ENCODE data around the gene TACR1. TPM values are rescaled to one million over a fixed set of nuclear protein-coding genes. Genes with fewer than 3 reads are reported as not detected.

TACR1 gene
- total and polyA plus RNA-seq, 4 experiments from 2014 or later = 0.11 TPM; not detected in 3

DNA sequence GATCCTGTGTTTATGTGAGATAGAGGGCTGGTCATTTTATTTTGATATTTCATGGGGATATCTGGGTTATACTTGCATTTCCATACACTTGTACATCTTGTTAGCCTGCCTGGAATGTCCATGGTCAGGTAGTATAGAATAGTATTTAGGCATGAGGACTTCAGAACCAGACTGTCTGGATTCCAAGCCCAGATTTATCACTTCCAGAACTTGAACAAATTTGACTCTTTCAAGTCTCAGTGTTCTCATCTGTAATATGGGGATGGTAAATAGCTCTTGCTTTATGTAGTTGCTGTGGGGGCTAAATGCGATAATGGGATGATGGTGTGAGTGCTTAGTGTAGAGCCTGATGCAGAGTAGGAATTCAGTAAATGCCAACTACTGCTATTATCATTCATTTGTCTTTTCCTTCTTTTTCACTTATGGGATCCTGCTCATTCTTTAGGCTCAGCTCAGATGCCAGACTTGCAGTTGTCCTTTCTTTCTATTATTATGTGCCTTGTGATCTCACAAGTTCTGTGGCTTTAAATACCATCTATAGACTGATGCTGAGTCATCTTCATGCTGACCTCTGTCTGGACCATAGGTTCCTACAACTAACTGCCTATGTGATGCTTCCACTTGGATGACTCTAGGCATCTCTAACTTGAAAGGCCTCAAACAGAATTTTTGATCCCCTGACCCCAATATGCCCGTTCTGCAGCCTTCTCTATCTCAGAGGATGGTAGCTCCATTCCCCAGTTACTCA is 173.5 kb downstream of the TACR1 start:
- ChIA-PET POLR2A (ENCODE audit: partially characterized antibody) (no interaction called here), CTCF (ENCODE audit: partially characterized antibody) (no interaction called here)
- no peaks in the 10 kb centered on the region for H3K9me3 ChIP-seq (ENCODE audit: control insufficient read depth in 1 of 2, low read length in 2 of 2)
- Mint-ChIP-seq H3K27me3 (no peaks in the 10 kb centered on the region), H3K9me3 (no peaks in the 10 kb centered on the region), H3K4me3 (no peak overlapping the region), H3K4me1 (no peaks in the 10 kb centered on the region), H3K27ac (no peak overlapping the region), H3K36me3 (peaks cover 0 to 3% of the 10 kb centered on the region in 2 donors)
- H3K36me3 ChIP-seq (ENCODE audit: insufficient read depth, low read length) = no peaks in the 10 kb centered on the region
- no peaks in the 10 kb centered on the region for H3K4me1 ChIP-seq (ENCODE audit: insufficient read depth, low read length)
- H3K4me3 ChIP-seq (ENCODE audit: low read length in 2 of 2) = no peak overlapping the region
- H3K27me3 ChIP-seq (ENCODE audit: insufficient read depth, low read length) = no peaks in the 10 kb centered on the region
- intact Hi-C loops (cut with micrococcal nuclease) = no loop called here
- DNase-seq = no peak
- H3K27ac ChIP-seq (ENCODE audit: low read depth, low read length) = no peak overlapping the region

DNA sequence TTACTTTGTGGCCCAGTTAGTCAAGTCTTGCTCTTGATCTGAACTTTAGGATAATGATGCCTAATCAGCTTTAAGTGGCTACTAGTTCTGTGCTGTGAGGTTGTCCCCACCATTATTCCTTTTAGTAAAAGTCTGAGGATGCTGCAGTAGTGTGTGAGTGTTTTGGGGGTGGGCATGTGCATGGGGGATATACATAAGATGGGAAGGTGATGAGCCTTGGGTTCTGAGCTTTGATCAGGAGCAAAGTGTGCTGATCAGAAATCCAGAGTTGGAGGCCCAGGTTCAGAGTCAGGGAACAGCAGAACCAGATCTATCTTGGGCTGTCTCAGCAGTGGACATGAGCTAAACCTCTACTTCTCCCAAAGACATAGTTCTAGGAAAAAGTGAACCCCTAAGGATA is 174.1 kb downstream of the TACR1 start:
- Mint-ChIP-seq H3K36me3 (peaks cover 0 to 3% of the 10 kb centered on the region in 2 donors), H3K4me3 (no peak overlapping the region), H3K4me1 (no peaks in the 10 kb centered on the region), H3K9me3 (no peaks in the 10 kb centered on the region), H3K27ac (no peak overlapping the region), H3K27me3 (no peaks in the 10 kb centered on the region)
- H3K27me3 ChIP-seq (ENCODE audit: insufficient read depth, low read length) = no peaks in the 10 kb centered on the region
- H3K4me3 ChIP-seq (ENCODE audit: low read length in 2 of 2) = no peak overlapping the region
- POLR2A ChIA-PET (ENCODE audit: partially characterized antibody) = no interaction called here
- intact Hi-C loops (cut with micrococcal nuclease) = no loop called here
- H3K9me3 ChIP-seq (ENCODE audit: control insufficient read depth in 1 of 2, low read length in 2 of 2) = no peaks in the 10 kb centered on the region
- no peak overlapping the region for H3K27ac ChIP-seq (ENCODE audit: low read depth, low read length)
- DNase-seq = no peak
- CTCF ChIA-PET (ENCODE audit: partially characterized antibody) = no interaction called here
- no peaks in the 10 kb centered on the region for H3K36me3 ChIP-seq (ENCODE audit: insufficient read depth, low read length)
- H3K4me1 ChIP-seq (ENCODE audit: insufficient read depth, low read length) = no peaks in the 10 kb centered on the region

DNA sequence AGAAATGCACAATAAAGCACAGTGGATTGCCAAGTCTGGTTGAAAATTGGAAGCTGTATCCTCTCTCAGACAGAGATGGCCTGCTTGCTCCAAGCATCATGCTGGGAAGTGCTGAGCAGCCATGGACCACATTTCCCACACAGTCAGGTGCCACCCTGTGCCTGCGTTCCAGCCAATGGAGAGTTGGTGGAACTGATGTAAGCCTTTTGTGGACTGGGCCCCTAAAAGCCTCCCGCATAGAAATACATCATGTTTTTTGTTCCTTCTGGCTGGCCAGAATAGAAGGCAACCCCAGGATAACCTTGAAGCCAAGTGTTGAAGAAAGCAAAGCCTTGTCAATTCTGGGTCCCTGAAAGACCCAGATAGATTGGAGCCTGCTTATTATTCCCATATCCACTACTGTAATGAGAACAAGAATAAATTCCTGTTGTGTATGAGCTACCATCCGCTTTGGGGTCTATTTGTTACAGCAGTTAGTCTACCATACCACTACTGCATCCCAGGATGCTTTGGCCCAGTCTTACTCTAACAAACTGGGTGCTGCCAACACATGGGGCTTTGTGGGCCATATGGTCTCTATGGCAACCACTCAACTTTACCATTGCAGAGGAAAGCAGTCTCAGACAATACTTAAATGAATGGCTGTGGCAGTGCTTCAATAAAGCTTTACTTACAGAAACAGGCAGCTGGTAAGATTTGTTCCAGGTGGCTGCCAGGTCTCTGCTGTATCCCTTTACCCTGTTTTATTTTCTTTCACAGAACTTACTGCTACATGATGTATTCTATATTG is 175.5 kb downstream of the TACR1 start:
- no peaks in the 10 kb centered on the region for H3K9me3 ChIP-seq (ENCODE audit: control insufficient read depth in 1 of 2, low read length in 2 of 2)
- H3K4me1 ChIP-seq (ENCODE audit: insufficient read depth, low read length) = no peaks in the 10 kb centered on the region
- intact Hi-C loops (cut with micrococcal nuclease) = no loop called here
- Mint-ChIP-seq H3K36me3 (peaks cover 0 to 3% of the 10 kb centered on the region in 2 donors), H3K4me1 (no peaks in the 10 kb centered on the region), H3K4me3 (no peak overlapping the region), H3K9me3 (no peaks in the 10 kb centered on the region), H3K27me3 (no peaks in the 10 kb centered on the region), H3K27ac (no peak overlapping the region)
- DNase-seq = no peak
- ChIA-PET CTCF (ENCODE audit: partially characterized antibody) (interaction anchor here (1.5 kb wide), 1 partner anchor 15 kb away, joined by 3 read pairs; no protein-coding TSS in a partner anchor), POLR2A (ENCODE audit: partially characterized antibody) (no interaction called here)
- H3K4me3 ChIP-seq (ENCODE audit: low read length in 2 of 2) = no peak overlapping the region
- no peaks in the 10 kb centered on the region for H3K36me3 ChIP-seq (ENCODE audit: insufficient read depth, low read length)
- H3K27me3 ChIP-seq (ENCODE audit: insufficient read depth, low read length) = no peaks in the 10 kb centered on the region
- no peak overlapping the region for H3K27ac ChIP-seq (ENCODE audit: low read depth, low read length)

DNA sequence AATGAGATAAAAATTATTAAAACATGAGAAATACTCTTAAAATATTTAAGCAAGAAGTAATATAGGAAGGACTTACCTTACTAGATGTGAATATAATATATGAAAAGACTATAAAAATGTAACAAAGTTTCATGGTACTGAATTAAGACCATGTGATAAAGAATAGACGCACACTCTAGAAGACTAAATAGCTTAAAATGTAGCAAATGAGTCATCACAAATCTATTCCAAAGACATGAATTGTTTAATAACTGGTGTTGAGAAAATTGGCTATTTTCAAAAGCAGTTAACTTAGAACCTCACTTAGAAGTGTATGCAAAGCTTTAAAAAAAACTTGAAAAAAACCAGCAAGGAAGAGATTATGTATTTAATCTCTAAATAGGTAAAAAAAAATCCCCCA is 176.8 kb downstream of the TACR1 start:
- Histone ChIP-seq H3K4me1 (ENCODE audit: insufficient read depth, low read length) (no peaks in the 10 kb centered on the region), H3K9me3 (ENCODE audit: control insufficient read depth in 1 of 2, low read length in 2 of 2) (no peaks in the 10 kb centered on the region), H3K27me3 (ENCODE audit: insufficient read depth, low read length) (no peaks in the 10 kb centered on the region), H3K27ac (ENCODE audit: low read depth, low read length) (no peak overlapping the region), H3K4me3 (ENCODE audit: low read length in 2 of 2) (no peak overlapping the region), H3K36me3 (ENCODE audit: insufficient read depth, low read length) (no peaks in the 10 kb centered on the region)
- no peaks in the 10 kb centered on the region for H3K27me3 Mint-ChIP-seq
- H3K9me3 Mint-ChIP-seq = no peaks in the 10 kb centered on the region
- intact Hi-C loops (cut with micrococcal nuclease) = no loop called here
- no peaks in the 10 kb centered on the region for H3K36me3 Mint-ChIP-seq
- H3K4me3 Mint-ChIP-seq = no peak overlapping the region
- ChIA-PET POLR2A (ENCODE audit: partially characterized antibody) (no interaction called here), CTCF (ENCODE audit: partially characterized antibody) (no interaction called here)
- DNase-seq = no peak
- H3K27ac Mint-ChIP-seq = no peak overlapping the region
- no peaks in the 10 kb centered on the region for H3K4me1 Mint-ChIP-seq

DNA sequence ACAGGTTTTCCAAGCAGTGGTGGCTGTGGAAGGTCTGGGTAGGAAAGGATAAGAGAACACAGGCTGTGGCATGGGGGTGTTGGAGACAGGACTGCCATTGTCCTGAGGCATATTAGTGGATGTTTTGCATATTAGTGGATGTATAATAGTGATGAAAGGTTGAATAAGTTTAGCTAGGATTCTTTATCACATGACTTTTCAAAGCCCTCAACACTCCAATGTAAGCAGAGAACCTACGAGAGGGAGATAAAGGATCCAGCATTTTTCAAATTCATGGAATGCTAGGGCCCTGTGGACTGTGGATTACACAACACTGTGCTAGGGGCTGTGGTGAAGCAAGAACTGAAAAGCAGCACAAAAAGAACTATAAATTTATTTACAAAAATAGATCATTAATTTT is 177.6 kb downstream of the TACR1 start:
- Histone ChIP-seq H3K27me3 (ENCODE audit: insufficient read depth, low read length) (no peaks in the 10 kb centered on the region), H3K9me3 (ENCODE audit: control insufficient read depth in 1 of 2, low read length in 2 of 2) (no peaks in the 10 kb centered on the region), H3K27ac (ENCODE audit: low read depth, low read length) (no peak overlapping the region), H3K36me3 (ENCODE audit: insufficient read depth, low read length) (no peaks in the 10 kb centered on the region), H3K4me1 (ENCODE audit: insufficient read depth, low read length) (no peaks in the 10 kb centered on the region), H3K4me3 (ENCODE audit: low read length in 2 of 2) (no peak overlapping the region)
- no peaks in the 10 kb centered on the region for H3K4me1 Mint-ChIP-seq
- H3K4me3 Mint-ChIP-seq = no peak overlapping the region
- H3K36me3 Mint-ChIP-seq = no peaks in the 10 kb centered on the region
- intact Hi-C loops (cut with micrococcal nuclease) = no loop called here
- CTCF ChIA-PET (ENCODE audit: partially characterized antibody) = no interaction called here
- H3K27me3 Mint-ChIP-seq = no peaks in the 10 kb centered on the region
- POLR2A ChIA-PET (ENCODE audit: partially characterized antibody) = no interaction called here
- no peaks in the 10 kb centered on the region for H3K9me3 Mint-ChIP-seq
- no peak overlapping the region for H3K27ac Mint-ChIP-seq
- DNase-seq = no peak

DNA sequence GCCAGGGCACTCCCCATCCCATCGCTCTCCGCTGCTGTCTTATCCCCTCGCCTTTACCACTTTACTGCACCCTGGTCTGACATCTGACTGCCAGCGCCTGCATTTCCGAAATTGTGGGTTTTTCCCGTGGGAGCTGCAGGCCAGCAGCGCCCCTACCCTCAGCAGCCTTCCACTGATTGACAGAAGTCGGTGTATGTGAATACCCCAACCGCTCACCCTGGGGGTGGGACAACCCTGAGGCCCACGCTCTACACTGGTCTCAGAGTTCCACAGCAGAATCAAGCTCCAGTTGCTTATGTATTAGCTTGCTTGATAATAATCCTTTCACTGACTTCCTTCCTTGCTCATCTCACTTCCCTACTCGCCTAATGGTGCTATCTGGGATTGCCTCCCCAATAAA is 178.8 kb downstream of the TACR1 start:
- no peak overlapping the region for H3K27ac Mint-ChIP-seq
- H3K9me3 Mint-ChIP-seq = peaks cover 0 to 3% (median 0%) of the 10 kb centered on the region in 8 donors
- no peaks in the 10 kb centered on the region for H3K27me3 Mint-ChIP-seq
- Histone ChIP-seq H3K36me3 (ENCODE audit: insufficient read depth, low read length) (no peaks in the 10 kb centered on the region), H3K9me3 (ENCODE audit: control insufficient read depth in 1 of 2, low read length in 2 of 2) (no peaks in the 10 kb centered on the region), H3K4me1 (ENCODE audit: insufficient read depth, low read length) (no peaks in the 10 kb centered on the region), H3K27me3 (ENCODE audit: insufficient read depth, low read length) (no peaks in the 10 kb centered on the region), H3K27ac (ENCODE audit: low read depth, low read length) (no peak overlapping the region), H3K4me3 (ENCODE audit: low read length in 2 of 2) (no peak overlapping the region)
- intact Hi-C loops (cut with micrococcal nuclease) = no loop called here
- DNase-seq = no peak
- H3K4me1 Mint-ChIP-seq = no peaks in the 10 kb centered on the region
- H3K4me3 Mint-ChIP-seq = no peak overlapping the region
- no peaks in the 10 kb centered on the region for H3K36me3 Mint-ChIP-seq
- CTCF ChIA-PET (ENCODE audit: partially characterized antibody) = no interaction called here
- POLR2A ChIA-PET (ENCODE audit: partially characterized antibody) = no interaction called here

DNA sequence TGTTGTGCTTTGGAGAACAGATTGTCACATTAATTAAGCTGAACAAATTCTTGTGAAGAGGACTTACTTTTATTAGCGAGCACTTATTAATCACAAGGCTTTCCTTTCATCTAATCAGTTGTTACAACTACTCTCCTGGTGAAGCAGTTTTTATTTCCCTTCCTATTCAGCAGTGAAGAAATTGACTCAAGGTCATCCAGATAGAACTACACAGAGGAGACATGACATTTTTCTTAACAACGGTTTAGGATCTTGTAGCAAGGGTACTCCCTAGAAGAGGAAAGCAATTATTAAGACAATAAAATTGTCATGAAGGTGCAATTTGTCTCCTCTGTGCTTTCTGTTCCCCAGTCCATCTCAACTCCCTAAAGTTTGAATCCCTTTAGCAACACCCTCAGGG is 179.5 kb downstream of the TACR1 start:
- no peak overlapping the region for H3K27ac ChIP-seq (ENCODE audit: low read depth, low read length)
- no peak overlapping the region for H3K27ac Mint-ChIP-seq
- H3K9me3 ChIP-seq (ENCODE audit: control insufficient read depth in 1 of 2, low read length in 2 of 2) = no peaks in the 10 kb centered on the region
- no peaks in the 10 kb centered on the region for H3K4me1 ChIP-seq (ENCODE audit: insufficient read depth, low read length)
- no peak overlapping the region for H3K4me3 Mint-ChIP-seq
- no peak for DNase-seq
- intact Hi-C loops (cut with micrococcal nuclease) = no loop called here
- POLR2A ChIA-PET (ENCODE audit: partially characterized antibody) = no interaction called here
- no peaks in the 10 kb centered on the region for H3K27me3 ChIP-seq (ENCODE audit: insufficient read depth, low read length)
- CTCF ChIA-PET (ENCODE audit: partially characterized antibody) = no interaction called here
- no peaks in the 10 kb centered on the region for H3K36me3 Mint-ChIP-seq
- no peak overlapping the region for H3K4me3 ChIP-seq (ENCODE audit: low read length in 2 of 2)
- no peaks in the 10 kb centered on the region for H3K4me1 Mint-ChIP-seq
- peaks cover 0 to 4% (median 0%) of the 10 kb centered on the region in 8 donors for H3K9me3 Mint-ChIP-seq
- no peaks in the 10 kb centered on the region for H3K36me3 ChIP-seq (ENCODE audit: insufficient read depth, low read length)
- H3K27me3 Mint-ChIP-seq = no peaks in the 10 kb centered on the region

Data from CD4-positive, alpha-beta memory T cell (primary cell).